Measurements from ENCODE around the gene TSFM. TPM values are rescaled to one million over a fixed set of nuclear protein-coding genes. Genes with fewer than 3 reads are reported as not detected.

Gene TSFM
- total RNA-seq, 1 donor from 2014 or later, result 14.6 TPM

GRCh38 chr12:57759360-57759980 is 23.1 kb upstream of the TSFM start:
- intact Hi-C loops (cut with DNase I), result no loop called here
- ATAC-seq (no peak), DNase-seq (ENCODE audit: low spot score) (no peak)

- ATAC-seq (no peak), DNase-seq (ENCODE audit: low spot score) (no peak)
- intact Hi-C loops (cut with DNase I), result no loop called here
These were observed 22.1 kb upstream of the TSFM start for GRCh38 chr12:57760347-57760982.

GRCh38 chr12:57761391-57761998 is 21.1 kb upstream of the TSFM start:
- no peak for ATAC-seq
- DNase-seq (ENCODE audit: low spot score), result no peak
- intact Hi-C loops (cut with DNase I), result no loop called here

- DNase-seq (ENCODE audit: low spot score), result no peak
- intact Hi-C loops (cut with DNase I), result no loop called here
These were observed 20.1 kb upstream of the TSFM start for GRCh38 chr12:57762463-57762862.

GRCh38 chr12:57763881-57764661 is 18.5 kb upstream of the TSFM start:
- ATAC-seq, result no peak
- intact Hi-C loops (cut with DNase I), result no loop called here
- no peak for DNase-seq (ENCODE audit: low spot score)

More at GRCh38 chr12:57762463-57762862, 20.1 kb upstream of the TSFM start:
- ATAC-seq, result no peak

- DNase-seq (ENCODE audit: low spot score) (no peak), ATAC-seq (no peak)
- intact Hi-C loops (cut with DNase I), result no loop called here
These were observed 18.0 kb upstream of the TSFM start for GRCh38 chr12:57764662-57765002.

GRCh38 chr12:57765003-57765697 is 17.4 kb upstream of the TSFM start:
- DNase-seq (ENCODE audit: low spot score), result no peak
- intact Hi-C loops (cut with DNase I), result no loop called here
- peak; percentile 53 for ATAC-seq

GRCh38 chr12:57765698-57766463 is 16.7 kb upstream of the TSFM start:
- no peak for DNase-seq (ENCODE audit: low spot score)
- peak; percentile 3 for ATAC-seq
- intact Hi-C loops (cut with DNase I), result no loop called here

GRCh38 chr12:57766464-57767304 is 15.9 kb upstream of the TSFM start, which contains the start of gene CYP27B1:
Gene CYP27B1 (minus strand): TSS chr12:57767078. CDS start chr12:57767041, 37 bp downstream.
- DNase-seq (ENCODE audit: low spot score), result no peak
- peak; percentile 14 for ATAC-seq
- intact Hi-C loops (cut with DNase I), result no loop called here

GRCh38 chr12:57767305-57767698 is 15.3 kb upstream of the TSFM start:
- intact Hi-C loops (cut with DNase I), result no loop called here

GRCh38 chr12:57767876-57768275 is 14.7 kb upstream of the TSFM start:
- intact Hi-C loops (cut with DNase I), result no loop called here
- no peak for ATAC-seq
- DNase-seq (ENCODE audit: low spot score), result no peak

More at GRCh38 chr12:57767305-57767698, 15.3 kb upstream of the TSFM start:
- DNase-seq (ENCODE audit: low spot score), result no peak
- ATAC-seq, result no peak

- ATAC-seq (no peak), DNase-seq (ENCODE audit: low spot score) (no peak)
- intact Hi-C loops (cut with DNase I), result no loop called here
These were observed 13.0 kb upstream of the TSFM start for GRCh38 chr12:57769594-57769993.

GRCh38 chr12:57770734-57771133 is 11.9 kb upstream of the TSFM start:
- DNase-seq (ENCODE audit: low spot score) (no peak), ATAC-seq (no peak)

GRCh38 chr12:57771236-57771872 is 11.2 kb upstream of the TSFM start:
- intact Hi-C loops (cut with DNase I), result no loop called here
- peak; percentile 94 for DNase-seq (ENCODE audit: low spot score)
- peak; percentile 88 for ATAC-seq

More at GRCh38 chr12:57770734-57771133, 11.9 kb upstream of the TSFM start:
- intact Hi-C loops (cut with DNase I), result no loop called here

GRCh38 chr12:57771873-57772428 is 10.6 kb upstream of the TSFM start, which contains the start of gene METTL1:
Gene METTL1 (minus strand): TSS chr12:57772105. CDS start chr12:57772083, 22 bp downstream.
- intact Hi-C loops (cut with DNase I), result no loop called here
- peak; percentile 98 for ATAC-seq
- peak; percentile 95 for DNase-seq (ENCODE audit: low spot score)

GRCh38 chr12:57772429-57773322 is 9.9 kb upstream of the TSFM start, which contains the start of gene EEF1AKMT3:
Gene EEF1AKMT3 (plus strand): TSS chr12:57772614. CDS start chr12:57772725, 111 bp downstream.
- ATAC-seq (peak; percentile 79), DNase-seq (ENCODE audit: low spot score) (peak; percentile 83)
- intact Hi-C loops (cut with DNase I), result no loop called here

Data from sciatic nerve (tissue), 2 donors.